ENCODE data around the gene ZNF446.
"Not testable (repeated sequence)": the region's sequence is repeated elsewhere in the genome, so short reads cannot be mapped to it uniquely, and the experiment has no call there.

The ZNF446 gene

DNA sequence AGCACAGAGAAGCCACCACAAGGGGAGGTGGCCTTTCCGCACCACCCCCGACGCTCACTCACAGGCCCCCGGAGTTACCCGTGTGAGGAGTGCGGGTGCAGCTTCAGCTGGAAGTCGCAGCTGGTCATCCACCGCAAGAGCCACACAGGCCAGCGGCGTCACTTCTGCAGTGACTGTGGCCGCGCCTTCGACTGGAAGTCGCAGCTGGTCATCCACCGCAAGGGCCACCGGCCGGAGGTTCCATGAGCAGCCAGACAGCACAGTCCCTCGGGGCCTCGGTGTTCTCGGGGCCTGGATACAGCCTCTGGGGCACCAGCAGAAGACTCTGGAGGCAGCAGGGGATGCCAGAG lies 4.3 kb downstream of the ZNF446 start:
- H3K27me3 ChIP-seq (ENCODE audit: low read depth, low read length) = no peaks in the 10 kb centered on the region
- no peaks in the 10 kb centered on the region for H3K79me2 ChIP-seq (ENCODE audit: low read length)
- no peak overlapping the region for H3K27ac ChIP-seq (ENCODE audit: low read length)
- H3K36me3 ChIP-seq (replicated peaks; ENCODE audit: low read depth, low read length) = peaks cover 18% of the 10 kb centered on the region
- no peak overlapping the region for H3K4me2 ChIP-seq (ENCODE audit: low read length)
- no peak overlapping the region for H3K4me3 ChIP-seq (ENCODE audit: low read length)
- H4K20me1 ChIP-seq (ENCODE audit: insufficient read depth, low read length) = no peaks in the 10 kb centered on the region
- H2AFZ ChIP-seq (ENCODE audit: low read depth, low read length) = no peak overlapping the region
- H3K4me1 ChIP-seq (ENCODE audit: low read length) = peaks cover 17% of the 10 kb centered on the region
- no peak for TF ChIP-seq EZH2phosphoT487 (IDR thresholded peaks at IDR 0.05; ENCODE audit: low read depth)
- TF ChIP-seq, protein P1, sequence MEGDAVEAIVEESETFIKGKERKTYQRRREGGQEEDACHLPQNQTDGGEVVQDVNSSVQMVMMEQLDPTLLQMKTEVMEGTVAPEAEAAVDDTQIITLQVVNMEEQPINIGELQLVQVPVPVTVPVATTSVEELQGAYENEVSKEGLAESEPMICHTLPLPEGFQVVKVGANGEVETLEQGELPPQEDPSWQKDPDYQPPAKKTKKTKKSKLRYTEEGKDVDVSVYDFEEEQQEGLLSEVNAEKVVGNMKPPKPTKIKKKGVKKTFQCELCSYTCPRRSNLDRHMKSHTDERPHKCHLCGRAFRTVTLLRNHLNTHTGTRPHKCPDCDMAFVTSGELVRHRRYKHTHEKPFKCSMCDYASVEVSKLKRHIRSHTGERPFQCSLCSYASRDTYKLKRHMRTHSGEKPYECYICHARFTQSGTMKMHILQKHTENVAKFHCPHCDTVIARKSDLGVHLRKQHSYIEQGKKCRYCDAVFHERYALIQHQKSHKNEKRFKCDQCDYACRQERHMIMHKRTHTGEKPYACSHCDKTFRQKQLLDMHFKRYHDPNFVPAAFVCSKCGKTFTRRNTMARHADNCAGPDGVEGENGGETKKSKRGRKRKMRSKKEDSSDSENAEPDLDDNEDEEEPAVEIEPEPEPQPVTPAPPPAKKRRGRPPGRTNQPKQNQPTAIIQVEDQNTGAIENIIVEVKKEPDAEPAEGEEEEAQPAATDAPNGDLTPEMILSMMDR (IDR thresholded peaks at IDR 0.05; ENCODE audit: low read depth, low read length) = no peak
- no peak overlapping the region for H3K9ac ChIP-seq (ENCODE audit: low read length)
- H3K9me3 ChIP-seq (ENCODE audit: insufficient read depth, low read length) = no peaks in the 10 kb centered on the region

DNA sequence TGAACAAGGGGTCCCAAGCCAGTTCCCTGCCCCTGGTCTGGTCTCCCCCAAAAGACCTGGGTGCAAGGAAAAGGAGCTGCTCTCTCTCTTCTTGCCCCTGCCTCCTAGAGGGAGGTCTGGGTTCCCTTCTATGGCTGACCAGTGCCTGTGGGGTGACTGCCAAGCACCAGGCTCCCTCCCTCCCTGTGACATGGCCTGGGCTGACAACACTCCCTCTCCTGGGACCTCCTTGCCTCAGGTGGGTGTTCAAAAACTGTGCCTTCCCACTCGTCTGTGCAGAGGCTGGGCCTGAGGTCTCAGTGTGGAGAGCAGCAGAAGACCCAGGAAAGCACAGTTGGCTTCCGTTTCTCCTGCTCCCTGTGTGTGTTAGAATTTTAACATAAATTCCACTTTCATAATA lies 4.7 kb downstream of the ZNF446 start:
- no peak overlapping the region for H3K27ac ChIP-seq (ENCODE audit: low read length)
- no peak overlapping the region for H3K4me2 ChIP-seq (ENCODE audit: low read length)
- TF ChIP-seq EZH2phosphoT487 (IDR thresholded peaks at IDR 0.05; ENCODE audit: low read depth) = no peak
- TF ChIP-seq, protein P1 (IDR thresholded peaks at IDR 0.05; ENCODE audit: low read depth, low read length) = no peak
- H2AFZ ChIP-seq (ENCODE audit: low read depth, low read length) = no peak overlapping the region
- H3K36me3 ChIP-seq (replicated peaks; ENCODE audit: low read depth, low read length) = peaks cover 18% of the 10 kb centered on the region
- H3K9ac ChIP-seq (ENCODE audit: low read length) = no peak overlapping the region
- H3K27me3 ChIP-seq (ENCODE audit: low read depth, low read length) = no peaks in the 10 kb centered on the region
- H3K9me3 ChIP-seq (ENCODE audit: insufficient read depth, low read length) = no peaks in the 10 kb centered on the region
- no peaks in the 10 kb centered on the region for H3K79me2 ChIP-seq (ENCODE audit: low read length)
- H3K4me1 ChIP-seq (ENCODE audit: low read length) = peaks cover 17% of the 10 kb centered on the region
- H3K4me3 ChIP-seq (ENCODE audit: low read length) = no peak overlapping the region
- no peaks in the 10 kb centered on the region for H4K20me1 ChIP-seq (ENCODE audit: insufficient read depth, low read length)

DNA sequence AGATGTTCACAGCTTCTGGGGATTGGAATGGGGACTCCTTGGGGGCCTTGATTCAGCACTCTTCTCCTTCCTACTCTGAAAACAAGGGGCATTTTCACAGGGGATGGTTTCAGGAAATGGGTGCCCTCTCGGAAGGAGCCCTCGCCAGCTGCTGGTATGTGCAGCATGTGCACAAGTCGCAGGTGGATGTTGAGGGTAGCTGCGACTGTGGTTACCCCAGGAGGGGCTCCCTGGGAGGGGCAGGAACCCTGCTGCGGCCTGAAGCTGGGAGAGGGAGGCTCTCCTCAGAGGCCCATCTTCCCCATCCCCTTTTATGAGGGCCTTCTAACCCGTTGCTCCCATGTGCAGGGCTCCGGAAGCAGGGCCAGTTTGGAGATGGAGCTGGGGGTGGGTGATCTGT lies 6.2 kb downstream of the ZNF446 start:
- Histone ChIP-seq H3K9me3 (ENCODE audit: insufficient read depth, low read length) (no peaks in the 10 kb centered on the region), H3K4me3 (ENCODE audit: low read length) (no peak overlapping the region), H3K36me3 (replicated peaks; ENCODE audit: low read depth, low read length) (peaks cover 23% of the 10 kb centered on the region), H4K20me1 (ENCODE audit: insufficient read depth, low read length) (no peaks in the 10 kb centered on the region), H3K4me2 (ENCODE audit: low read length) (no peak overlapping the region), H3K79me2 (ENCODE audit: low read length) (peaks cover 5% of the 10 kb centered on the region), H2AFZ (ENCODE audit: low read depth, low read length) (no peak overlapping the region), H3K27me3 (ENCODE audit: low read depth, low read length) (no peaks in the 10 kb centered on the region), H3K9ac (ENCODE audit: low read length) (no peak overlapping the region), H3K4me1 (ENCODE audit: low read length) (peaks cover 8% of the 10 kb centered on the region; the same call in 1 of the 2 replicates), H3K27ac (ENCODE audit: low read length) (no peak overlapping the region)
- no peak for TF ChIP-seq EZH2phosphoT487 (IDR thresholded peaks at IDR 0.05; ENCODE audit: low read depth)
- TF ChIP-seq, protein P1 (IDR thresholded peaks at IDR 0.05; ENCODE audit: low read depth, low read length) = no peak

DNA sequence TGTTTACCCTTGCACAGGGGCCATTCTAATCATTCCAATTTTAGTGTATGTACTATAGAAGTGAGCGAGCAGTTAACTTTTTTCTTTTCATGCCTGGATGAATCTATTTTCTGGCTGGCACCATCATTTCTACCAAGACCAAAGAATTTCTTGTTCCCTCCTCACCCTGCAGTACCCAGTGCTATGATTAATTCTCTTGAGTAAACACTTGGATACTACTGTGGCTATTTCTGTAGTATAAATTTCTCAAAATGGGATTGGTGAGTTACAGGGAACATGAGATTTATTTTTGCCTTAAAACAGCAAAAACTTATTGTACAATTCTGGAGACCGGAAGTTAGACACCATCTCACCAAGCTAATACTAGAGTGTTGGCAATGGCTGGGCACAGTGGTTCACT lies 7.6 kb downstream of the ZNF446 start:
- H3K27ac ChIP-seq (ENCODE audit: low read length) = no peak overlapping the region
- H3K4me3 ChIP-seq (ENCODE audit: low read length) = no peak overlapping the region
- H3K9ac ChIP-seq (ENCODE audit: low read length) = no peak overlapping the region
- H3K4me1 ChIP-seq (ENCODE audit: low read length) = peaks cover 10% of the 10 kb centered on the region
- H2AFZ ChIP-seq (ENCODE audit: low read depth, low read length) = no peak overlapping the region
- peaks cover 15% of the 10 kb centered on the region for H3K79me2 ChIP-seq (ENCODE audit: low read length)
- H3K36me3 ChIP-seq (replicated peaks; ENCODE audit: low read depth, low read length) = peaks cover 23% of the 10 kb centered on the region
- no peaks in the 10 kb centered on the region for H3K9me3 ChIP-seq (ENCODE audit: insufficient read depth, low read length)
- H3K27me3 ChIP-seq (ENCODE audit: low read depth, low read length) = no peaks in the 10 kb centered on the region
- H4K20me1 ChIP-seq (ENCODE audit: insufficient read depth, low read length) = no peaks in the 10 kb centered on the region
- no peak for TF ChIP-seq EZH2phosphoT487 (IDR thresholded peaks at IDR 0.05; ENCODE audit: low read depth)
- TF ChIP-seq, protein P1 (IDR thresholded peaks at IDR 0.05; ENCODE audit: low read depth, low read length) = no peak
- H3K4me2 ChIP-seq (ENCODE audit: low read length) = no peak overlapping the region

DNA sequence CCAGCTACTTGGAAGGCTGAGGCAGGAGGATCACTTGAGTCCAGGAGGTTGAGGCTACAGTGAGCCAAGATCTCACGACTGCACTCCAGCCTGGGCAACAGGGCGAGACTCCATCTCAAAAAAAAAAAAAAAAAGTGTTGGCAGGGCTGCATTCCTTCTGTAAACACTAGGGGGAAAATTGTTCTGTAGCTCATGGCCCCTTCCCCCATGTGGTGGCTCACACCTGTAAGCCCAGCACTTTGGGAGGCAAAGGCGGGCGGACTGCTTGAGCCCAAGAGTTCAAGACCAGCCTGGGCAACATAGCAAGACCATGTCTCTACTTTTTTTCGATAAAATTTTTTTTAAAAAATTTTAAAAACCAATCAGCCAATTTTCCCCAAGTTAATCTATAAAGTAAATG lies 8.2 kb downstream of the ZNF446 start:
- not testable (repeated sequence) for H2AFZ ChIP-seq (ENCODE audit: low read depth, low read length); H3K9ac ChIP-seq (ENCODE audit: low read length); H3K4me3 ChIP-seq (ENCODE audit: low read length); H3K27me3 ChIP-seq (ENCODE audit: low read depth, low read length); H3K27ac ChIP-seq (ENCODE audit: low read length); H3K4me2 ChIP-seq (ENCODE audit: low read length); H3K9me3 ChIP-seq (ENCODE audit: insufficient read depth, low read length); H4K20me1 ChIP-seq (ENCODE audit: insufficient read depth, low read length)
- peaks cover 15% of the 10 kb centered on the region for H3K79me2 ChIP-seq (ENCODE audit: low read length)
- H3K36me3 ChIP-seq (replicated peaks; ENCODE audit: low read depth, low read length) = peaks cover 23% of the 10 kb centered on the region
- peaks cover 15% of the 10 kb centered on the region for H3K4me1 ChIP-seq (ENCODE audit: low read length)
